PC-9 (cell line): ENCODE results near the gene MFSD6L.

ENCODE experiments used
- CTCF ChIP-seq: fragments of 200-600 bp; sonication (generic); conservative IDR thresholded peaks from 2 replicates; pipeline ENCODE4 v1.6.1; 2017; ENCODE audit warnings: mixed run types, antibody characterized with exemption, mild to moderate bottlenecking, moderate library complexity
- EZH2 ChIP-seq: fragments of 200-600 bp; sonication (generic); IDR thresholded peaks from 2 replicates; pipeline ENCODE4 v1.8.0; 2017; ENCODE audit warnings: antibody characterized with exemption, low read depth

- TF ChIP-seq CTCF (no peak), EZH2 (no peak)
Measured at GRCh38 chr17:8793649-8794048, 5.5 kb downstream of the MFSD6L start.
